HepG2 (cell line): ENCODE results near the gene SLC9A8. TPM values are rescaled to one million over a fixed set of nuclear protein-coding genes. Genes with fewer than 3 reads are reported as not detected.

Source experiments
- ATAC-seq: fragments of 200-7000 bp; cut with Tn5 transposase; 3 replicates; pipeline ENCODE4 v1.9.1; 2020; ENCODE audit warnings: mild to moderate bottlenecking, moderate library complexity
- BruUV-seq: library from RNA; stranded (reverse); fragments of 400-500 nt; replicated peaks from 2 replicates; lab custom pipeline; 2021; lab: Mats Ljungman, UMichigan
- CTCF ChIA-PET: fragments of 300-600 bp; formaldehyde crosslinking; extraction: SDS; loops from one replicate; lab custom pipeline; 2021; ENCODE audit warnings: low total read pairs, inconsistent platforms, low intra/inter-chr PET ratio; lab: Yijun Ruan, JAX
- POLR2A ChIA-PET: fragments of 350-600 bp; sonication (Branson Sonifier 250); formaldehyde crosslinking; loops from one replicate; lab custom pipeline; 2020; ENCODE audit warnings: antibody characterized with exemption, inconsistent platforms; lab: Yijun Ruan, JAX
- DNase-seq: peaks from one replicate; pipeline ENCODE4 v3.0.0-alpha.2; 2015; ENCODE audit warnings: low spot score
- FAIRE-seq: peaks from 3 replicates; lab custom pipeline; 2011; peaks lifted over from hg19 to GRCh38; lab: Jason Lieb, UNC
- H2AFZ ChIP-seq: one replicate; pipeline ENCODE4 v1.6.1; 2011; ENCODE audit warnings: low read length, inconsistent platforms
- H3K27ac ChIP-seq: fragments of 300-600 bp; 3 replicates; pipeline ENCODE4 v1.8.0; 2011; ENCODE audit warnings: mixed run types, mild to moderate bottlenecking, mixed read lengths, low read length, inconsistent platforms; ENCODE audit not compliant: insufficient read depth; ENCODE audit errors: extremely low read length
- H3K27me3 ChIP-seq, 2 experiments: fragments of 200-600 bp in 1 of 2; 2 replicates in 1 of 2; 3 replicates in 1 of 2; pipeline versions ENCODE4 v1.6.0 to v1.8.0; 2011; ENCODE audit warnings: low read length in 2 of 2, mild to moderate bottlenecking in 2 of 2, moderate library complexity in 2 of 2, inconsistent platforms in 1 of 2; ENCODE audit not compliant: insufficient read depth in 2 of 2, control insufficient read depth in 1 of 2
- H3K36me3 ChIP-seq, 2 experiments: fragments of 200-600 bp in 1 of 2; replicated peaks in 1 of 2; 2 replicates in 1 of 2; 3 replicates in 1 of 2; pipeline versions ENCODE4 v1.5.1 to v1.8.0; 2011; ENCODE audit warnings: low read length in 2 of 2, inconsistent platforms in 1 of 2; ENCODE audit not compliant: insufficient read depth in 2 of 2, control insufficient read depth in 1 of 2
- H3K4me1 ChIP-seq: 2 replicates; pipeline ENCODE4 v1.5.1; 2012; ENCODE audit warnings: low read length, inconsistent platforms; ENCODE audit not compliant: insufficient read depth
- H3K4me2 ChIP-seq: 2 replicates; pipeline ENCODE4 v1.6.0; 2011; ENCODE audit warnings: low read depth, low read length, inconsistent platforms
- H3K4me3 ChIP-seq, 3 experiments: fragments of 200-600 bp in 1 of 3; sonication (generic), shearing (Covaris generic) in 1 of 3; replicated peaks in 1 of 3; 2 replicates each; pipeline ENCODE4 v1.5.1; 2011 to 2016; ENCODE audit warnings: low read length in 3 of 3, inconsistent platforms in 2 of 3, low read depth in 2 of 3, mild to moderate bottlenecking in 2 of 3, control low read depth in 1 of 3, mixed read lengths in 1 of 3; ENCODE audit not compliant: insufficient read depth in 1 of 3
- H3K79me2 ChIP-seq: one replicate; pipeline ENCODE4 v1.6.1; 2011; ENCODE audit warnings: low read length, inconsistent platforms; ENCODE audit not compliant: insufficient read depth
- H3K9ac ChIP-seq: 2 replicates; pipeline ENCODE4 v1.6.0; 2011; ENCODE audit warnings: mild to moderate bottlenecking, low read depth, low read length, inconsistent platforms; ENCODE audit not compliant: insufficient read depth
- H3K9me3 ChIP-seq: 2 replicates; pipeline ENCODE4 v1.5.1; 2012; ENCODE audit warnings: mild to moderate bottlenecking, low read length
- H4K20me1 ChIP-seq: 2 replicates; pipeline ENCODE4 v1.6.0; 2011; ENCODE audit warnings: inconsistent platforms, mild to moderate bottlenecking, low read length, moderate library complexity; ENCODE audit not compliant: insufficient read depth
- FOXC1 ChIP-seq: sonication (generic); formaldehyde crosslinking; IDR thresholded peaks from 2 replicates; pipeline ENCODE4 v1.8.0; 2022; ENCODE audit warnings: mild to moderate bottlenecking, missing genetic modification reagents, borderline replicate concordance
- HMG20A ChIP-seq: IDR thresholded peaks from 2 replicates; pipeline ENCODE4 v1.6.1; 2016; ENCODE audit warnings: borderline replicate concordance
- PAF1 ChIP-seq: IDR thresholded peaks from 2 replicates; pipeline ENCODE4 v1.6.1; 2016; ENCODE audit warnings: missing genetic modification reagents, missing compliant biosample characterization
- RNF219 ChIP-seq: sonication (generic); formaldehyde crosslinking; IDR thresholded peaks from 2 replicates; pipeline ENCODE4 v1.5.0; 2020; ENCODE audit warnings: mild to moderate bottlenecking, missing genetic modification reagents
- WGBS: methylation state at CpG from one replicate; pipeline ENCODE4 v1.1.6; 2017; ENCODE audit warnings: low lambda C conversion rate; 5-methylcytosine and 5-hydroxymethylcytosine counted together
- in situ Hi-C: cut with HindIII; loops from 2 replicates; pipeline ENCODE4 v1.10.0; 2017; ENCODE audit warnings: low pct_unique_long_range_greater_than_20kb; ENCODE audit not compliant: extremely low pct_ligation_motif_present
- intact Hi-C: fragments of 100-400 bp; cut with micrococcal nuclease; formaldehyde crosslinking; loops from one replicate; pipeline ENCODE4 v1.10.0; 2022; ENCODE audit not compliant: unreplicated experiment
- polyA plus RNA-seq, 8 experiments: library from polyadenylated mRNA; depleted of rRNA in 3 of 8; stranded (reverse) in 7 of 8; unstranded in 1 of 8; fragments of >200 nt; fragmentation: Illumina TruSeq in 4 of 8; extraction: Trizol in 4 of 8; gene quantifications; 2 replicates each; pipeline versions ENCODE4 v1.2.1 to v1.2.3, GENCODE V29; 2011 to 2016; ENCODE audit warnings: low read depth in 4 of 8, missing spikeins in 1 of 8, mixed read lengths in 1 of 8; ENCODE audit not compliant: insufficient read depth in 1 of 8
- total RNA-seq, 5 experiments: library from RNA; depleted of rRNA; stranded (reverse); fragments of >200 nt; fragmentation: Illumina TruSeq; extraction: Trizol; gene quantifications; 2 replicates each; pipeline ENCODE4 v1.2.3, GENCODE V29; 2016; ENCODE audit warnings: low read depth in 1 of 5

Gene SLC9A8
- total and polyA plus RNA-seq, 2 of the 13 experiments (the other 11 are each of a cell fraction or from before 2014, with no cell fraction given): 4.1 to 7.4 TPM

GRCh38 chr20:49899541-49900383 is 87.1 kb downstream of the SLC9A8 start (continued):
- TF ChIP-seq RNF219: 0 out of 2 replicates have a peak, but pooled peaks have one; percentile 25
- peak; percentile 13; the same call in 1 of the 2 replicates for TF ChIP-seq HMG20A (CRISPR knock-in tag)

- peak; percentile 6; the same call in 2 of the 3 replicates for ATAC-seq
Measured at GRCh38 chr20:49901588-49901987, 89.0 kb downstream of the SLC9A8 start.

More at GRCh38 chr20:49901588-49901987, 89.0 kb downstream of the SLC9A8 start:
- TF ChIP-seq PAF1: no peak
- TF ChIP-seq FOXC1: 0 out of 2 replicates have a peak, but pooled peaks have one; percentile 24
- Histone ChIP-seq H3K27ac (no peak overlapping the region), H3K4me2 (no peak overlapping the region), H4K20me1 (no peaks in the 10 kb centered on the region), H3K4me1 (peaks cover 50% of the 10 kb centered on the region), H3K79me2 (no peaks in the 10 kb centered on the region), H3K4me3 (no peak overlapping the region), H2AFZ (no peak overlapping the region), H3K36me3 (peaks cover 21 to 26% of the 10 kb centered on the region in 2 experiments), H3K9me3 (no peaks in the 10 kb centered on the region), H3K27me3 (no peaks in the 10 kb centered on the region), H3K9ac (no peak overlapping the region)
- POLR2A ChIA-PET: interaction anchor here (1.4 to 3.5 kb wide), 3 partner anchors 13 to 33 kb away, joined by 3 to 37 read pairs (median 3); partner anchors contain the start of gene SPATA2
- CTCF ChIA-PET: no interaction called here
- in situ Hi-C loops (no loop called here), intact Hi-C loops (no loop called here)
- WGBS: 76% methylated on average over 5 of the region's 5 CpGs
- DNase-seq (no peak), FAIRE-seq (no peak)
- BruUV-seq: no TSS peak
